HTERT RPE-1 (cell line): ENCODE data around the gene PLCB3.
"Not testable (repeated sequence)": the region's sequence is repeated elsewhere in the genome, so short reads cannot be mapped to it uniquely, and the experiment has no call there.

Experiments
- in situ Hi-C: fragments of 300-500 bp; cut with MboI; formaldehyde crosslinking; loops from 4 replicates; pipeline ENCODE4 v1.14.3; 2020; ENCODE audit warnings: low sequenced_read_pairs

The PLCB3 gene

GRCh38 chr11:64235437-64236161 is 15.7 kb upstream of the PLCB3 start:
- in situ Hi-C loops, result no loop called here

- in situ Hi-C loops, result no loop called here
Measured at GRCh38 chr11:64237484-64237951, 13.8 kb upstream of the PLCB3 start.

GRCh38 chr11:64238076-64238475 is 13.3 kb upstream of the PLCB3 start:
- in situ Hi-C loops, result no loop called here

- in situ Hi-C loops, result no loop called here
Measured at GRCh38 chr11:64238999-64239398, 12.3 kb upstream of the PLCB3 start.

GRCh38 chr11:64239662-64240434 is 11.5 kb upstream of the PLCB3 start:
- in situ Hi-C loops, result no loop called here

GRCh38 chr11:64240435-64241240 is 10.7 kb upstream of the PLCB3 start, which contains the start of gene FKBP2:
TSS of gene FKBP2 (plus strand) at chr11:64241095. CDS start at chr11:64242388, 1,293 bp downstream.
- in situ Hi-C loops, result no loop called here

- in situ Hi-C loops, result no loop called here
Measured at GRCh38 chr11:64241241-64241490, 10.2 kb upstream of the PLCB3 start.

- in situ Hi-C loops, result no loop called here
Measured at GRCh38 chr11:64241491-64242374, 9.6 kb upstream of the PLCB3 start.

- in situ Hi-C loops, result no loop called here
Measured at GRCh38 chr11:64243236-64243854, 8.0 kb upstream of the PLCB3 start.

GRCh38 chr11:64244107-64244506 is 7.2 kb upstream of the PLCB3 start:
- in situ Hi-C loops, result no loop called here

GRCh38 chr11:64244966-64245365 is 6.4 kb upstream of the PLCB3 start:
- in situ Hi-C loops, result no loop called here

- in situ Hi-C loops, result no loop called here
Measured at GRCh38 chr11:64245401-64245796, 5.9 kb upstream of the PLCB3 start.

- in situ Hi-C loops, result no loop called here
Measured at GRCh38 chr11:64245797-64246620, 5.3 kb upstream of the PLCB3 start.

- in situ Hi-C loops, result not testable (repeated sequence)
Measured at GRCh38 chr11:64246621-64246870, 4.8 kb upstream of the PLCB3 start.

- in situ Hi-C loops, result no loop called here
Measured at GRCh38 chr11:64246871-64247728, 4.2 kb upstream of the PLCB3 start, which contains the start of gene PPP1R14B. TSS of gene PPP1R14B (minus strand) at chr11:64246943. CDS start at chr11:64246673, 270 bp downstream.

GRCh38 chr11:64247729-64248531 is 3.4 kb upstream of the PLCB3 start:
- in situ Hi-C loops, result no loop called here

- in situ Hi-C loops, result no loop called here
Measured at GRCh38 chr11:64248578-64248977, 2.8 kb upstream of the PLCB3 start.

- in situ Hi-C loops, result no loop called here
Measured at GRCh38 chr11:64249038-64249437, 2.3 kb upstream of the PLCB3 start.
